ENCODE data around the gene SERPINB10. TPM values are rescaled to one million over a fixed set of nuclear protein-coding genes. Genes with fewer than 3 reads are reported as not detected.

SERPINB10 gene
- total RNA-seq, 1 donor from 2014 or later = not detected

- Mint-ChIP-seq H3K4me3 (ENCODE audit: unreplicated experiment) (no peak overlapping the region), H3K4me1 (ENCODE audit: low read depth, unreplicated experiment) (peaks cover 3% of the 10 kb centered on the region), H3K9me3 (ENCODE audit: unreplicated experiment) (peaks cover 2% of the 10 kb centered on the region), H3K27ac (ENCODE audit: unreplicated experiment) (no peak overlapping the region), H3K27me3 (ENCODE audit: low read depth, unreplicated experiment) (no peaks in the 10 kb centered on the region), H3K36me3 (ENCODE audit: low read depth, unreplicated experiment) (no peaks in the 10 kb centered on the region)
- H3K36me3 ChIP-seq (ENCODE audit: insufficient read depth, low read length) = no peaks in the 10 kb centered on the region
- no peaks in the 10 kb centered on the region for H3K4me1 ChIP-seq (ENCODE audit: insufficient read depth, low read length)
- no peaks in the 10 kb centered on the region for H3K79me2 ChIP-seq (ENCODE audit: insufficient read depth, low read length)
- no peak for FAIRE-seq
- H3K4me3 ChIP-seq (ENCODE audit: insufficient read depth, low read depth, low read length) = no peak overlapping the region
- H4K20me1 ChIP-seq (ENCODE audit: insufficient read depth, low read length) = no peaks in the 10 kb centered on the region
- TF ChIP-seq CTCF (IDR thresholded peaks at IDR 0.05; ENCODE audit: insufficient read depth, low read depth, low read length) = no peak
- no peak for TF ChIP-seq EZH2 (IDR thresholded peaks at IDR 0.05; ENCODE audit: insufficient read depth, low read length)
- no peak overlapping the region for H3K27ac ChIP-seq (ENCODE audit: low read depth, low read length)
- no peaks in the 10 kb centered on the region for H3K9me3 ChIP-seq (ENCODE audit: insufficient read depth, low read depth, low read length)
- no peak for DNase-seq (ENCODE audit: low read depth)
- no peak overlapping the region for H3K9ac ChIP-seq (ENCODE audit: low read length)
- H2AFZ ChIP-seq (ENCODE audit: low read depth, low read length) = no peak overlapping the region
- no peak overlapping the region for H3K4me2 ChIP-seq (ENCODE audit: low read length)
- H3K27me3 ChIP-seq (ENCODE audit: insufficient read depth, low read length) = no peaks in the 10 kb centered on the region
Observed at GRCh38 chr18:63888470-63889190, 19.1 kb upstream of the SERPINB10 start.

GRCh38 chr18:63889626-63890025, 18.1 kb upstream of the SERPINB10 start:
- no peak overlapping the region for H3K4me2 ChIP-seq (ENCODE audit: low read length)
- H2AFZ ChIP-seq (ENCODE audit: low read depth, low read length) = no peak overlapping the region
- no peaks in the 10 kb centered on the region for H3K9me3 ChIP-seq (ENCODE audit: insufficient read depth, low read depth, low read length)
- H3K4me1 Mint-ChIP-seq (ENCODE audit: low read depth, unreplicated experiment) = peaks cover under 1% of the 10 kb centered on the region
- no peaks in the 10 kb centered on the region for H3K27me3 Mint-ChIP-seq (ENCODE audit: low read depth, unreplicated experiment)
- H3K36me3 Mint-ChIP-seq (ENCODE audit: low read depth, unreplicated experiment) = no peaks in the 10 kb centered on the region
- DNase-seq (ENCODE audit: low read depth) (no peak), FAIRE-seq (no peak)
- no peaks in the 10 kb centered on the region for H4K20me1 ChIP-seq (ENCODE audit: insufficient read depth, low read length)
- no peaks in the 10 kb centered on the region for H3K79me2 ChIP-seq (ENCODE audit: insufficient read depth, low read length)
- H3K36me3 ChIP-seq (ENCODE audit: insufficient read depth, low read length) = no peaks in the 10 kb centered on the region
- no peak overlapping the region for H3K9ac ChIP-seq (ENCODE audit: low read length)
- TF ChIP-seq EZH2 (IDR thresholded peaks at IDR 0.05; ENCODE audit: insufficient read depth, low read length) (no peak), CTCF (IDR thresholded peaks at IDR 0.05; ENCODE audit: insufficient read depth, low read depth, low read length) (no peak)
- H3K4me3 ChIP-seq (ENCODE audit: insufficient read depth, low read depth, low read length) = no peak overlapping the region
- no peaks in the 10 kb centered on the region for H3K4me1 ChIP-seq (ENCODE audit: insufficient read depth, low read length)
- H3K9me3 Mint-ChIP-seq (ENCODE audit: unreplicated experiment) = peaks cover 2% of the 10 kb centered on the region
- no peak overlapping the region for H3K4me3 Mint-ChIP-seq (ENCODE audit: unreplicated experiment)
- no peak overlapping the region for H3K27ac Mint-ChIP-seq (ENCODE audit: unreplicated experiment)
- H3K27ac ChIP-seq (ENCODE audit: low read depth, low read length) = no peak overlapping the region
- peaks cover 5% of the 10 kb centered on the region for H3K27me3 ChIP-seq (ENCODE audit: insufficient read depth, low read length)

GRCh38 chr18:63890237-63890949, 17.4 kb upstream of the SERPINB10 start:
- FAIRE-seq = no peak
- no peak overlapping the region for H3K27ac Mint-ChIP-seq (ENCODE audit: unreplicated experiment)

More at GRCh38 chr18:63890237-63890949, 17.4 kb upstream of the SERPINB10 start:
- no peak for DNase-seq (ENCODE audit: low read depth)
- no peaks in the 10 kb centered on the region for H3K36me3 ChIP-seq (ENCODE audit: insufficient read depth, low read length)
- no peaks in the 10 kb centered on the region for H4K20me1 ChIP-seq (ENCODE audit: insufficient read depth, low read length)
- Mint-ChIP-seq H3K9me3 (ENCODE audit: unreplicated experiment) (peaks cover 2% of the 10 kb centered on the region), H3K4me1 (ENCODE audit: low read depth, unreplicated experiment) (no peaks in the 10 kb centered on the region), H3K4me3 (ENCODE audit: unreplicated experiment) (no peak overlapping the region), H3K27me3 (ENCODE audit: low read depth, unreplicated experiment) (no peaks in the 10 kb centered on the region), H3K36me3 (ENCODE audit: low read depth, unreplicated experiment) (no peaks in the 10 kb centered on the region)
- no peak overlapping the region for H3K27ac ChIP-seq (ENCODE audit: low read depth, low read length)
- H3K4me2 ChIP-seq (ENCODE audit: low read length) = no peak overlapping the region
- H3K9me3 ChIP-seq (ENCODE audit: insufficient read depth, low read depth, low read length) = no peaks in the 10 kb centered on the region
- TF ChIP-seq EZH2 (IDR thresholded peaks at IDR 0.05; ENCODE audit: insufficient read depth, low read length) (no peak), CTCF (IDR thresholded peaks at IDR 0.05; ENCODE audit: insufficient read depth, low read depth, low read length) (no peak)
- H3K4me3 ChIP-seq (ENCODE audit: insufficient read depth, low read depth, low read length) = no peak overlapping the region
- H3K9ac ChIP-seq (ENCODE audit: low read length) = no peak overlapping the region
- H3K4me1 ChIP-seq (ENCODE audit: insufficient read depth, low read length) = no peaks in the 10 kb centered on the region
- H3K79me2 ChIP-seq (ENCODE audit: insufficient read depth, low read length) = no peaks in the 10 kb centered on the region
- H2AFZ ChIP-seq (ENCODE audit: low read depth, low read length) = no peak overlapping the region
- H3K27me3 ChIP-seq (ENCODE audit: insufficient read depth, low read length) = peaks cover 5% of the 10 kb centered on the region
